Measurements from ENCODE around the gene BACE2.

BACE2 gene

DNA sequence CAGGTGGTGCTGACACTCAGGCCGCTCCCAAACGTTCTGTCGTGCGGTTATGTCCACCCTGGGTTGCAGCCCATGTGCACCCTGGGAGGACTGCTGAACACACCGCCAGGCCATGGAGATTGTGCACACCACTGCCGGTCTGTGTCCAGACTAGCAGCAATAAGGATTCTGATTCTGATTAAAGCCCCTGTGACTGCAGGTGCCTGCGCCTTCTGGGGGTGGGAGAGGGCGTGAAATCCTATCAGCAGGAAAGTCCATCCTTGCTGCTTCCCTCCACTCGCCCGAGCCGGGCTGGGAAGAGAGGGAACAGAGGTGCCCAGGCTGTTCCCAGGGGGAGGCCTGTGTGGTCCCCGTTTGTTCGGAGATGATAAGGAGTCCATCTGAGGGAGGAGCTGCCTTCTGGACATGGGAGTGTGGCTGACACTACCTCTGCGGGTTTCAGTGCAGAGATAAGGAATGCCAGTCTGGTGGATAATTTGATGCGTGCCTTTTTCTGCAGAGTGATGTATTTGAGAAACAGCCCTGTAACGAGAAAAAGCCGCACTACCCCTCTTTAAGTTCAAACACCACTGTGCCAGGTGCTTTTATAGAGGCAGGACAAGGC lies 41.2 kb downstream of the BACE2 start:
- H3K4me3 ChIP-seq (ENCODE audit: low read depth, low read length): no peak overlapping the region
- ChIA-PET CTCF (interaction anchor here (1.5 kb wide), 1 partner anchor 42 kb away, joined by 4 read pairs; no protein-coding TSS in a partner anchor), POLR2A (interaction anchor here (1.1 kb wide), 1 partner anchor 70 kb away, joined by 3 read pairs; no protein-coding TSS in a partner anchor)
- TF ChIP-seq, protein P1, sequence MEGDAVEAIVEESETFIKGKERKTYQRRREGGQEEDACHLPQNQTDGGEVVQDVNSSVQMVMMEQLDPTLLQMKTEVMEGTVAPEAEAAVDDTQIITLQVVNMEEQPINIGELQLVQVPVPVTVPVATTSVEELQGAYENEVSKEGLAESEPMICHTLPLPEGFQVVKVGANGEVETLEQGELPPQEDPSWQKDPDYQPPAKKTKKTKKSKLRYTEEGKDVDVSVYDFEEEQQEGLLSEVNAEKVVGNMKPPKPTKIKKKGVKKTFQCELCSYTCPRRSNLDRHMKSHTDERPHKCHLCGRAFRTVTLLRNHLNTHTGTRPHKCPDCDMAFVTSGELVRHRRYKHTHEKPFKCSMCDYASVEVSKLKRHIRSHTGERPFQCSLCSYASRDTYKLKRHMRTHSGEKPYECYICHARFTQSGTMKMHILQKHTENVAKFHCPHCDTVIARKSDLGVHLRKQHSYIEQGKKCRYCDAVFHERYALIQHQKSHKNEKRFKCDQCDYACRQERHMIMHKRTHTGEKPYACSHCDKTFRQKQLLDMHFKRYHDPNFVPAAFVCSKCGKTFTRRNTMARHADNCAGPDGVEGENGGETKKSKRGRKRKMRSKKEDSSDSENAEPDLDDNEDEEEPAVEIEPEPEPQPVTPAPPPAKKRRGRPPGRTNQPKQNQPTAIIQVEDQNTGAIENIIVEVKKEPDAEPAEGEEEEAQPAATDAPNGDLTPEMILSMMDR (IDR thresholded peaks at IDR 0.05; ENCODE audit: insufficient read depth, low read length, missing control alignments): no peak
- no peak for DNase-seq (ENCODE audit: low read depth, low spot score)

DNA sequence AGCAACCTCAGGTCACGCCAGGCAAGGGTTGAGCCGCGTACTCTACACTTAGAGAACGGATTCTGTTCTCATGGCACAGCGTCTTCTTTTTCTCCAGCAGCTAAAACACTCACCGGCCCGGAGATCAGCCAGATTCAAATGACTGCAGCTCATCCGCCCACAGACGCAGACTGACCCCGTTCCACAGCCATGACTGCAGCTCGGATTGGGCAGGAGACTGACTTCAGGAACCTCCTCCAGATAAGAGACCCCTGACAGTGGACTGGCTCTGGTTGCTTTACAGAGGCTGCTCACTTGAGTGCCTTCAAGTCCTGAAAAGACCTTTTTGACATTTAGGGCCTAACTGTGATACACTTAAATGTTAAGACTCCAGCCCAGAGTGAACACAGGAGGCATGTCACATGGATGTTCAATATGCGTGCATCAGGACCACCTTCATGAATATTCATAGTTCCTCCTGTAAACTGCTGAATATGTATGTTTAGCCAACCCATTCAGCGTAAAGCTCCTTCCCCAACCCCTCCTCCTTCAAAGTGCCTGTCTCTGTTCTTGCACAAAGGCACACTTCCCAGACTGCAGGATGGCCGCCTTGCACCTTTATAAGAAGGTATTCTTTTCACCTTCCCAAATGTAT lies 42.6 kb downstream of the BACE2 start:
- ChIA-PET POLR2A (no interaction called here), CTCF (no interaction called here)
- DNase-seq (ENCODE audit: low read depth, low spot score): no peak
- H3K4me3 ChIP-seq (ENCODE audit: low read depth, low read length): no peak overlapping the region
- TF ChIP-seq, protein P1 (IDR thresholded peaks at IDR 0.05; ENCODE audit: insufficient read depth, low read length, missing control alignments): no peak

DNA sequence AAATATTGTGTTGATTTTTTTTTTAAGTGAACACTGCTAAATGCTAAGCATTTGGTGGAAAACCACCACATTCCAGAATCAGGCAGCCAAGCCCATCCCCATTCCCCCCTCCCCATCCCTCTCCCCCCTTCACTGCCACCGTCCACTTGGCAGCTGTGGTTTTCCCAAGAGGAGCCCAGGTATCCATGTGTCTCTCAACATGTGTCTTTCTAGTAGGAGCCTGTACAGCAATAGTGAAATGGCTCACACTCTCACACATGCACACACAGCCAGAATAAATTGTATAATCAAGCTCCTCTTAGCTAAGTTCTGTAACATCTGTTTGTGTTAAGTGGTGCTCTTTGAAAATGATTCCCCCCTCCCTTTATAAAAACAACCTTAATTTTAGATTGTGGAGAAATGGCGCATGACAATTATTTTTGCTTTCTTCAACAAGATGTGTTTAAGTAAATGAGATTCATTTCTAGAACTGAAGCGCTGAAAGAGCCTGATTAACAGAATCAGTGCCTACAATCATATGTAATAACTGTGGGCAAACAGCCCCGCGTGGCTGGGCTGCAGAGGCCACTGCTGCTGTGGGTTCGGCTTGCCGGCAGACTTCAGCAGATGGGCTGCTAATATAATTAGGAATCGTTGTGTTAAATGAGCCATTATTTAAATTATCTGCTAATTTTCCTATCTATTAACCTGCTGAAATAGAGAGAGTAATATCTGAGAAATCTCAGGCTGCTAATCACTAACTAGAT lies 43.3 kb downstream of the BACE2 start:
- no peak for DNase-seq (ENCODE audit: low read depth, low spot score)
- ChIA-PET POLR2A (no interaction called here), CTCF (no interaction called here)
- no peak overlapping the region for H3K4me3 ChIP-seq (ENCODE audit: low read depth, low read length)
- TF ChIP-seq, protein P1 (IDR thresholded peaks at IDR 0.05; ENCODE audit: insufficient read depth, low read length, missing control alignments): no peak

DNA sequence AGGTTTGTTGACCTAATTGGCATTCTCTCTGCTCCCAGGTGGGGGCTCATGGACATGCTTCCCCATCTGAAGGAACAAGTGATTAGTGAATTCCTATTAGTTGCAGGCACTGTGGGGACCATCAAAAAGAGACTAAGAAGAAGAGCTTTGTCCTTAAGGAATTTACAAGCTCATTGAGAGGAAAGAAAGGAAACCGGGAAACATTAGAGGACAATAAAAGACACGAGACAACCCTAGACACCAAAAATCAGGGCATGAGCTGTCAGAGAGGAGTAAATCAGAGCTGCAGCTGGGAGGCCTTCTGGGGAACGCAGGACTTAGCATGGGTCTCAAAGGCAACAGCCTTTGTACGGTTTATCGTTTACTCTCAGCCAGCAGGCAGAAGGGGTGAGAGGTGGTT lies 45.1 kb downstream of the BACE2 start:
- POLR2A ChIA-PET: no interaction called here
- CTCF ChIA-PET: interaction anchor here (1.4 to 2.1 kb wide), 2 partner anchors 43 to 71 kb away, joined by 4 to 6 read pairs; no protein-coding TSS in a partner anchor
- no peak overlapping the region for H3K4me3 ChIP-seq (ENCODE audit: low read depth, low read length)
- TF ChIP-seq, protein P1 (IDR thresholded peaks at IDR 0.05; ENCODE audit: insufficient read depth, low read length, missing control alignments): no peak
- no peak for DNase-seq (ENCODE audit: low read depth, low spot score)

DNA sequence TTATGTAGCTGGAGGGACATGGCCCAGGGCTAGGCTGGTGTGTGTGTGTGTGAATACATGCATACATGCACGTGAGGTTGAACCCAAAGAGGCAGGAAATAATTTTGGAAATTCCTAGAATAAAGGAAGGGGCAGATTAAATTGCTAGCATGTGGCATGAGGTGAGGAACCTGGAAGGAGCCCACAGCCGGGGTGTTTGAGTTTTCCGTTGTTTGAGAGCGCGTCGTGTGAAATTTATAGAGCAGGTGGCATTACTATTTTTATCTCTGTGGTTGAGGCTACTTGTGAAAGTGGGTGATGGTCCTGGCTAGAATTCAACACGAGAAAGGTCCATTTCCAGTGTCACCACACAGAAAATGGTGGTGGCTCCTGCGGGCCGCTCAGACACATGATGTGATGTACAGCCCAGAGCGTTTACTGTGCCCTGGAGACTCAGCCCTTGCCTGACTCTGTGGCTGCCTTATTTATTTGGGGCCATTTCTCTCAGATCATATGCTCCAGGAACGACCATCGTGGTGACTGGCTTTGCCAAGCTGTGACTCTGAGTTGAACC lies 48.0 kb downstream of the BACE2 start:
- ChIA-PET CTCF (interaction anchor here (1.7 kb wide), 1 partner anchor 83 kb away, joined by 5 read pairs; no protein-coding TSS in a partner anchor), POLR2A (no interaction called here)
- no peak overlapping the region for H3K4me3 ChIP-seq (ENCODE audit: low read depth, low read length)
- TF ChIP-seq, protein P1 (IDR thresholded peaks at IDR 0.05; ENCODE audit: insufficient read depth, low read length, missing control alignments): no peak
- DNase-seq (ENCODE audit: low read depth, low spot score): no peak

DNA sequence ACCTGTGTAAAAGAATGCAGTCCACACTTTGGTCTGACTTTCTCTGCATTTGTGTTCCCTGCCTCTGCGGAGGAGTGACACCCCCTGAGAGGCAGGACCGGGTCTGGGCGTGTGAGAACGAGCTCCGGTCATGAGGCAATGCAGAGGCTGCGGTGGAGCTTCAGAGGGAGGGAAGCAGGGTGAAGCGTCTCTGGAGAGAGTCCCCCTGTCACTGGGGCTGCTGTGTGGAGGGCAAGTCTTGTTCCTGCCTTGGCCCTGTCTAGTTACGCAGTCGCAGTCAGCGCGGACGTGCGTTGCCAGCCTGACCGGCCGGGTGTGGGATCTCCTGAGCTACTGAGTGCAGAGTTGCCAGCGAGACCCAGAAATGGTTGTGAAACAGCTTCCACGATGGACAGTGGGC lies 48.5 kb downstream of the BACE2 start:
- POLR2A ChIA-PET: no interaction called here
- CTCF ChIA-PET: interaction anchor here (1.7 kb wide), 1 partner anchor 83 kb away, joined by 5 read pairs; no protein-coding TSS in a partner anchor
- no peak for DNase-seq (ENCODE audit: low read depth, low spot score)
- no peak overlapping the region for H3K4me3 ChIP-seq (ENCODE audit: low read depth, low read length)
- TF ChIP-seq, protein P1 (IDR thresholded peaks at IDR 0.05; ENCODE audit: insufficient read depth, low read length, missing control alignments): no peak
